Embryonic facial prominence (tissue), 1 donor: ENCODE measurements around the gene SENP5.

Experiments used
- DNase-seq: peaks from one replicate; pipeline ENCODE4 v3.0.0-alpha.2; 2016; ENCODE audit errors: extremely low spot score

The SENP5 gene

DNA sequence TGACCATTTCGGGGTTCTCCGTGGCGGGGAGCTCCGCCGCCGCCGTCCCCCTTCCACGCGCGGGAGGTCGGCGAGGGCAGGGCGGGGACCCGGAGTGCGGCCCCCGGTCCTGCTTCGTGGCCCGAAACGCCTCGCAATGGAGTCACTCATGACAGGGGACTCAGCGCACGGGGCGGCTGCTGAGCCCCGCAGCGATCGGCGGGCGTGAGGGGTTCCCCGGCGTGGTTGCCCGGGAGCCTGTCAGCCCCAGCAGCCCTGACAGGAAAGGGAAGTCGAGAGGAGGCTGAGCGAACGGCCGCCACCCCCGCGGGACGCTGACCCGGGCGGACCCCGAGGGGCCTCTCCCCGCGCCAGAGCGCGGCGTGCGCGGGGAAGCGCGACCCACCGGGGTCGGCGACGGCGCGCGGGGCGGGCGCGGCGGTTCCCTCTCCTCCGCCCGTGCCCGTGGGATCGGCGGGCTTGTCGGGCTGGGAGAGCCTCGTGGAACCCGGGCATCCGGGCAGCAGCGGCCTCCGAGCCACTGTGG, 101.5 kb downstream of the SENP5 start:
- DNase-seq: no peak

DNA sequence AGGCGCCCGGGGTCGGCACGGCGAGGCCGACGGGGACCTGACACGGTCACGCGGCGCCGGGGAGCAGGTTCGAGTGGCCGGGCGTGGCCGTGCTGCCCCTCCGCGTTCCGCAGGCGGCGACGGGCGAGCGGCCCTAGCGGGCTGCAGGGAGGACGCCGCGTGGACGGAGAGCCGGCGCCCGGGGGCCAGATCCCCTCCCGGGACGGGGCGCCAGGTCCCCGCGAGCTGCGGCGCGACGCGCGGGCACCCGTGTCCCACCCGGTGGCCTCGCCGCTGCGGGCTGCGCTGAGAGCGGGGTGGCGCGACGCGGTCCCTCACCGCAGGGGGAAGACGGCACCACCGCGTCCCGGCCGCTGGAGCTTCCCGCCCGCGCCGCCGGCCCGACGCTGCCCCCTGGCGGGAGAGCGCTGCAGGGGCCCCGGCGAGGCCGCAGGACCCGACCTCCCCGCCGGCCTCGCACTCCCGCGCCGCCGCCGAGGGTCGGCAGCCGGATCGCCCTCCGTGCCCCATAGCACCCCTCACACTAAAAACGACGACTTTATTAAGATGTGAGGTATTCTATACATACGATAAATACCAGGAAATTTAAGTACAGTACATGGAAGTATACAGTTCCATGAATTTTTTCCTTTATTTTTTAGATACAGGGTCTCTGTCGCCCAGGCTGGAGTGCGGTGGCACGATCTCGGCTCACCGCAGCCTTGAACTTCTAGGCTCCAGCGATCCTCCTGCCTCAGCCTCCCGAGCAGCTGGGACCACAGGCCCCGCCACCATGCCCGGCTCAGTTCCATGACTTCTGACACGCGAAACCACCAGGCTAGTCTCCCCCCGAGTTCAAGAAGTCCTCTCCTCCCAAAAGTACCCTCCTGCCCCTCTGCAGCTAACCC, 102.2 kb downstream of the SENP5 start:
- DNase-seq: no peak

DNA sequence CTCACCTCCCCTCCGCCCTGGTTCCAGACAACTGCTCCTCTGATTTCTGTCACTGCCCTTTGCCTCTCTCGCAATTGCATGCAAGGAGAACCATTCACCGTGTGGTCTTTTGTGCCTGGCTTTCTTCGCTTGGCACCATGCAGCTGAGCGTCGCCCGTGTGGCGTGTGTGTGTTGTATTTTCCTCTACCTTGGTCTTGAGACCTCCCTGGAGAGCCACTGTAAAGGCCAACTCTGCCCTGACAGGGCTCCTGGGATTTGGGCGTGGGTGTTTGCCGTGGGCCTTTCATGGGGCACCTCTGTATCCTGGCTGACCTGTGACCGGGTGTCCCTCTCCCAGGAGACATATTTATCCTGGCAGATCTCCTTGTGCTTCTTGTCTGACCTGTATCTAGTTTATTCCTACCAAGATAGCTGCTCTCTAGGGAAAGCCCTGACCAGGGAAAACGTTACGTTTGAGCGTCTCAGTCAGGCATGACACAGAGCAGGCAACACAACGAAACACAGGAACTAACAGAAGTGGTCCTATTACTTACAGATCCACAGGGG, 102.9 kb downstream of the SENP5 start:
- no peak for DNase-seq

DNA sequence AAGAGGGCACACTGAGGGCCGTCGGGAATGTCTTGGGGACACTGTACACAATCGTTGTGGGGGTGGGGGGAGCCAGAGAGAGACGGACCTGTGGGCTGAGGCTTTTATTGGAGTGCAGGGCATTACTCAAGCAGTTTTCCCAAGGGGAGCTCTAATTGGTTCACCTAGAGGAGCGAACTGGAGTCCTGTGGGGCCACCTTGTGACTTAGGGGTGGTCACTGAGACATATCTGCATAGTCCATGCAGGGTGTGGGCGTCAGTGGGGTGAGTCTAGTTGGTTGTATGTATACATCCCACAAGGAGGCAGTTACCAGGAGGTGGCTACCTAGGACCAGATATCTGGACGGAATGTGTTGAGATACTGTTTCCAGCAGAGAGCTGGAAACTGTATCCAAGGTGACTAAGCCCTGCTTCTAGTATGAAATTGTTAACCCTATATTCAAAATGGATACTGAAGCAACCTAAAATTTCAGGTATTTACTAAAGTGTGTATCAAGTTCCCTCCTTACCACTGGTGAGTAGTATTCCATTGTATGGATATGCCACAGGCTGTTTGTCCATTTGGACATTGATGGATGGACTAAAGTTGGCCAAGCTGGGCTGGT, 103.5 kb downstream of the SENP5 start:
- no peak for DNase-seq

DNA sequence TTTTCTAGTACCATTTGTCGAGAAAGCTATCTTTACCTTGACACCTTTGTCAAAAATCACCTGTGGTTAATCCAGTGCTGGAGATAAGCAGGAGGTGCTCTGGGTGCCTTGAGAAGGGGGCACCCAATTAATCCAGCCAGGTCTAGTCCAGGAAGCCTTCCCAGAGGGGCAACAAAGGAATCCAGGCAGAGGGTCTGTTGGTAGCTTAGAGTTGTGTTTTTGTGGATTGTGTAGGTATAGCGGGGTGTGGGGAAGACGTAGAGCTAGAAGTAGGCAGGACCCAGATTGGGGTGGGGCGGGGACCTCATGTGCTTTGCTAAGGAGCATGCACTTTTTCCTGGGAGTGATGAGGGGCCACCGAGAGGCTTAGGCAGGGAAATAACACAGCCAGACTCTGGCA, 106.9 kb downstream of the SENP5 start:
- no peak for DNase-seq

DNA sequence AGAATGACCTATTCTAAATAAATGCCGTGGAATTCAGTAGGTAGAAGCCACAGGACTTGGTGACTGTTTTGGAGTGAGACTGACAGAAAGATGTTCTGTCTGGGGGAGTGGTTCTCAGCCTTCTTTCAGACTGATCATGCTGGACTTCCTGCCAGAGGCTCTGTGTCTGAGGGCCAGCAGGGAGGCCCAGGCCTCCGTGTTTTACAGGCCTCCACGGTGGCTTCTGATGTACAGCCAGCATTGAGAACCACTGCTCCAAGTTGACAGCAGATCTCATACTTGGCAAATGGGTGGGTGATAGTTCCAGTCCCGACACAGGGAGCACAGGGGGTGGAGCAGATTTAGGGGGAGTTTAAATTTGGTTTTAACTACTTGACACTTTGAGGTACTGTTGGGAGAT, 107.6 kb downstream of the SENP5 start:
- DNase-seq: no peak

DNA sequence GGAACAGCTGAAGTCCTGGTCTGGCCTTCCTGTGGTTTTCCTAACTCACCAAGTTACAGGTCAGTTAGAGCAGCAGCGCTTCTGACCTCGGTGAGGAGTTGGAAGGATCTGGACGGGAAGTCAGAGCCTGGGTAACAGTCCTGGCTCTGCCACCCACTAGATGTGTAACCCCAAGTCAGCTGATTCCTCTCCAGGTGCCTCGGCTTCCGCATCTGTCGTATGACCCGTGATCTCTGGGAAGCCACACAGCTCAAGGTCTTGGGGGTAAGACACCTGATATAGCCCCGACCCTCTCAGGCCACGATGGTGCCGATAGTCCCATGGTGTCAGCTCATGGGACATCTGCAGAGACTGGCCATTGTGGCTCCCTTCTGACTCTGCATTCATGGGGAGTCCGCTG, 109.2 kb downstream of the SENP5 start:
- DNase-seq: no peak

DNA sequence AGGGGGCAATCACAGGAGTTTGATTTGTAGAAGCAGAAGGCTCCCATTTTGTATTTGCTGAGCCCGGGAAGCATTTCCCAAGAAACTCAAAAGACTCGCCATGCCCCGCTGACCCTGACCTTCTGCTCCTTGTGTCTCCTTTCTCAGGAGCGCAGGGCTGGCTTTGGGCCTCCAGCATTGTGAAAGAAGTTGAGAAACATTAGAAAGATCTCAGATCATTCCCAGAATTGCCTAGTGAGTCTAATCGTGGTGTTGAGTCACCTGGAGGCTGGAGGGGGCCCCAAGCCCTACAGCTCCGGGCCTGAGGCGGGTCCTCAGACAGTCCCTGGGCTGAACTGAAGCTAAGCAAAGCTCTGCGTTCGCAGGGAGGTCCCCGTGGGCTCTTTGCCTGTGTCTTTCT, 111.8 kb downstream of the SENP5 start:
- no peak for DNase-seq

DNA sequence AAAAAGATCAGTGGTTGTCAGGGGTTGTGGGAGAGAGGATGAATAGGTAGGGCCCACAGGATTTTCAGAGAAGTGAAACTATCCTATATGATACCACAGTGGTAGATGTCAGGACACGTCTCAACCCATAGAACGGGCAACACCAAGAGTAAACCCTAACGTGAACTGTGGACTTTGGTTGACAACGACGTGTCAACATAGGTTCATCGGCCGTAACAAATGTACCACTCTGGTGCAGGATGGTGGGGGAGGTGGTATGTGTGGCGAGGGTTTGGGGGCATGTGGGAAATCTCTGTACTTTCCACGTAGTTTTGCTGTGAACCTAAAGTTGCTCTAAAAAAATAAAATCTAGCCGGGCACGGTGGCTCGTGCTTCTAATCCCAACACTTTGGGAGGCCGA, 113.9 kb downstream of the SENP5 start:
- no peak for DNase-seq

DNA sequence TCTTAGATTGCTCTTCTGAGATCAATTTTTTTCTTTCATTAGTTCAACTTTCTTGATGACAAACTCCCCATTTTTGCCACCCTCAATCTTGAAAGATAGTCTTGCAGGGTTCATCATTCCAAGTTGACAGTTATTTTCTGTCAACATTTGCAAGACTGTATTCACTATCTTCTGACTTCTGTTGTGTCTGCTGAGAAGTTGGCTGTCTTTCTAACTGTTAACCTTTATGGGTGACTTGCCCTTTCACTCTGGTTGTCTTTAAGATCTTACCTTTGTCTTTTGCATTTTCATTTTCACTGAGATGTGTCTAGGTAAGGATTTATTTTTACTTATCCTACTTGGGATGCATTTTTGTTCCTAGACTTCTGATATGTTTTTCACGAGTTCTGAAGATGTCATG, 115.5 kb downstream of the SENP5 start:
- DNase-seq: no peak
